GM23338 (cell line): Measurements from ENCODE around the gene TRAPPC4.

Experiments used
- NANOG ChIP-seq: IDR thresholded peaks from 2 replicates; pipeline ENCODE4 v1.6.1; 2016; ENCODE audit warnings: antibody characterized with exemption, borderline replicate concordance
- TF ChIP-seq, protein P1 (sequence below): IDR thresholded peaks from one replicate; pipeline ENCODE4 v1.6.1; 2018; ENCODE audit warnings: antibody characterized with exemption; ENCODE audit not compliant: unreplicated experiment

GRCh38 chr11:119038884-119039283 lies 20.3 kb downstream of the TRAPPC4 start:
- TF ChIP-seq, protein P1, sequence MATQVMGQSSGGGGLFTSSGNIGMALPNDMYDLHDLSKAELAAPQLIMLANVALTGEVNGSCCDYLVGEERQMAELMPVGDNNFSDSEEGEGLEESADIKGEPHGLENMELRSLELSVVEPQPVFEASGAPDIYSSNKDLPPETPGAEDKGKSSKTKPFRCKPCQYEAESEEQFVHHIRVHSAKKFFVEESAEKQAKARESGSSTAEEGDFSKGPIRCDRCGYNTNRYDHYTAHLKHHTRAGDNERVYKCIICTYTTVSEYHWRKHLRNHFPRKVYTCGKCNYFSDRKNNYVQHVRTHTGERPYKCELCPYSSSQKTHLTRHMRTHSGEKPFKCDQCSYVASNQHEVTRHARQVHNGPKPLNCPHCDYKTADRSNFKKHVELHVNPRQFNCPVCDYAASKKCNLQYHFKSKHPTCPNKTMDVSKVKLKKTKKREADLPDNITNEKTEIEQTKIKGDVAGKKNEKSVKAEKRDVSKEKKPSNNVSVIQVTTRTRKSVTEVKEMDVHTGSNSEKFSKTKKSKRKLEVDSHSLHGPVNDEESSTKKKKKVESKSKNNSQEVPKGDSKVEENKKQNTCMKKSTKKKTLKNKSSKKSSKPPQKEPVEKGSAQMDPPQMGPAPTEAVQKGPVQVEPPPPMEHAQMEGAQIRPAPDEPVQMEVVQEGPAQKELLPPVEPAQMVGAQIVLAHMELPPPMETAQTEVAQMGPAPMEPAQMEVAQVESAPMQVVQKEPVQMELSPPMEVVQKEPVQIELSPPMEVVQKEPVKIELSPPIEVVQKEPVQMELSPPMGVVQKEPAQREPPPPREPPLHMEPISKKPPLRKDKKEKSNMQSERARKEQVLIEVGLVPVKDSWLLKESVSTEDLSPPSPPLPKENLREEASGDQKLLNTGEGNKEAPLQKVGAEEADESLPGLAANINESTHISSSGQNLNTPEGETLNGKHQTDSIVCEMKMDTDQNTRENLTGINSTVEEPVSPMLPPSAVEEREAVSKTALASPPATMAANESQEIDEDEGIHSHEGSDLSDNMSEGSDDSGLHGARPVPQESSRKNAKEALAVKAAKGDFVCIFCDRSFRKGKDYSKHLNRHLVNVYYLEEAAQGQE = no peak
- no peak for TF ChIP-seq NANOG
